Measurements from ENCODE around the gene SHC4. TPM values are rescaled to one million over a fixed set of nuclear protein-coding genes. Genes with fewer than 3 reads are reported as not detected.

The SHC4 gene
- total RNA-seq, 1 donor: 0.72 TPM

DNA sequence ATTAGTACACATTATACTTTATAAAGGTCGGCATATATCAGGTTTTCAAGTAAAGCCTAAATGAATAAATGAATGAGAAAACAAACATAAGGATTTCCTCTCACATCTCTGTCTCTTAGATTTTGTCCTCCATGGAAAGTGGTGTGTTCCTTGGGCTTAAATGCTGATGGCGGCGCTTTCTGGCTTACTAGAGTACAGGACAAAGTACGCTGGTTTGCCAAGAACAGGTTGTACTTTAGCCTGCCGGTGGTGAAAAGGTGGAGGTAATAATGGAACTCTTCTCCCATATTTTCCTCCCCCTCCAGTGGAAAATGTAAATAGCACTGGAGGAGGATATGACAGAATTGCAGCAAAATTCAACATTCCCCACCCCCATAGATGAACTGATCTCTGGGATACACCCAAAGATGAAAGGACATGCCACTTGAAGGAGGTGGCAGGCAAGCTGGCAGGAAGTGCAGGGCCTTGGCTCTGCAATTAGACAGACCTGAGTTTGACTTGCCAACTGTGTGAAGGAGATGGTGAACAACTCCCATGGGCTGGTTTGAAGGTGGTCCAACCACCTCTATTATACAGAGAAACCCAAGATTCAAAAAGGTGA, 182.1 kb downstream of the SHC4 start:
- no peaks in the 10 kb centered on the region for H3K27me3 ChIP-seq (ENCODE audit: insufficient read depth, low read length)
- no peaks in the 10 kb centered on the region for H3K79me2 ChIP-seq (ENCODE audit: insufficient read depth, low read length)
- H3K36me3 ChIP-seq (ENCODE audit: insufficient read depth, low read length): peaks cover under 1% of the 10 kb centered on the region
- H4K20me1 ChIP-seq (ENCODE audit: insufficient read depth, low read length): no peaks in the 10 kb centered on the region
- no peak overlapping the region for H2AFZ ChIP-seq (ENCODE audit: low read length)
- no peak for TF ChIP-seq CTCF (IDR thresholded peaks at IDR 0.05; ENCODE audit: extremely low read depth, low read depth, low read length)
- no peak overlapping the region for H3K4me3 ChIP-seq (ENCODE audit: insufficient read depth, low read length)
- H3K27ac ChIP-seq (ENCODE audit: low read depth, low read length): no peak overlapping the region
- no peak for DNase-seq (ENCODE audit: insufficient read length, low spot score, missing footprints)
- no peak overlapping the region for H3K4me2 ChIP-seq (ENCODE audit: insufficient read depth, low read length)
- H3K4me1 ChIP-seq (ENCODE audit: insufficient read depth, low read length): peaks cover 11% of the 10 kb centered on the region
- H3K9me3 ChIP-seq (ENCODE audit: low read depth, low read length): no peaks in the 10 kb centered on the region

DNA sequence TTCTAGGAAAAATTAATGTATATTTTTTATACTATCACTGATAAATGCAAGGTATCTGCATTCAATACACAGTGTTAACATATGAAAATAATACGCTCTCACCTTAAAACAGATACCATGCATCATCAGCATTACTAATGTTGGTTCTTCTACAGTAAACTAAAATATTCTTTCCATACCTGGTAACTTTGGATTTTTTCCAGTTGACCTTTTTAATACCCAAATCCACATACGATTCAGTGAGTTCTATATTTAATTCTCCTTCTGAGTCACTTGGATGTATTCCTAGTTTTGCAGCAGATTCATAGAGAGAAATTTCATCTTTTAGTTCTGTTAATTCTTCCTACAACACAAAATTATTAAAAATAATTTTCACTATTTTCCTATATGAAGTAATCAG, 182.7 kb downstream of the SHC4 start:
- Histone ChIP-seq H3K79me2 (ENCODE audit: insufficient read depth, low read length) (no peaks in the 10 kb centered on the region), H3K4me1 (ENCODE audit: insufficient read depth, low read length) (peaks cover 11% of the 10 kb centered on the region), H4K20me1 (ENCODE audit: insufficient read depth, low read length) (no peaks in the 10 kb centered on the region), H3K4me2 (ENCODE audit: insufficient read depth, low read length) (no peak overlapping the region), H3K36me3 (ENCODE audit: insufficient read depth, low read length) (no peaks in the 10 kb centered on the region), H3K27me3 (ENCODE audit: insufficient read depth, low read length) (no peaks in the 10 kb centered on the region), H3K27ac (ENCODE audit: low read depth, low read length) (no peak overlapping the region), H3K9me3 (ENCODE audit: low read depth, low read length) (no peaks in the 10 kb centered on the region), H3K4me3 (ENCODE audit: insufficient read depth, low read length) (no peak overlapping the region), H2AFZ (ENCODE audit: low read length) (no peak overlapping the region)
- no peak for DNase-seq (ENCODE audit: insufficient read length, low spot score, missing footprints)
- TF ChIP-seq CTCF (IDR thresholded peaks at IDR 0.05; ENCODE audit: extremely low read depth, low read depth, low read length): no peak

- Histone ChIP-seq H3K79me2 (ENCODE audit: insufficient read depth, low read length) (no peaks in the 10 kb centered on the region), H3K27ac (ENCODE audit: low read depth, low read length) (peak overlapping the region; percentile 48), H3K4me3 (ENCODE audit: insufficient read depth, low read length) (peak overlapping the region; percentile 33), H3K4me1 (ENCODE audit: insufficient read depth, low read length) (peaks cover 20% of the 10 kb centered on the region), H4K20me1 (ENCODE audit: insufficient read depth, low read length) (no peaks in the 10 kb centered on the region), H2AFZ (ENCODE audit: low read length) (no peak overlapping the region), H3K9me3 (ENCODE audit: low read depth, low read length) (no peaks in the 10 kb centered on the region), H3K36me3 (ENCODE audit: insufficient read depth, low read length) (no peaks in the 10 kb centered on the region), H3K4me2 (ENCODE audit: insufficient read depth, low read length) (peak overlapping the region; percentile 69), H3K27me3 (ENCODE audit: insufficient read depth, low read length) (no peaks in the 10 kb centered on the region)
- DNase-seq (ENCODE audit: insufficient read length, low spot score, missing footprints): no peak
- TF ChIP-seq CTCF (IDR thresholded peaks at IDR 0.05; ENCODE audit: extremely low read depth, low read depth, low read length): no peak
These were observed 185.4 kb downstream of the SHC4 start for GRCh38 chr15:48778331-48778730.

DNA sequence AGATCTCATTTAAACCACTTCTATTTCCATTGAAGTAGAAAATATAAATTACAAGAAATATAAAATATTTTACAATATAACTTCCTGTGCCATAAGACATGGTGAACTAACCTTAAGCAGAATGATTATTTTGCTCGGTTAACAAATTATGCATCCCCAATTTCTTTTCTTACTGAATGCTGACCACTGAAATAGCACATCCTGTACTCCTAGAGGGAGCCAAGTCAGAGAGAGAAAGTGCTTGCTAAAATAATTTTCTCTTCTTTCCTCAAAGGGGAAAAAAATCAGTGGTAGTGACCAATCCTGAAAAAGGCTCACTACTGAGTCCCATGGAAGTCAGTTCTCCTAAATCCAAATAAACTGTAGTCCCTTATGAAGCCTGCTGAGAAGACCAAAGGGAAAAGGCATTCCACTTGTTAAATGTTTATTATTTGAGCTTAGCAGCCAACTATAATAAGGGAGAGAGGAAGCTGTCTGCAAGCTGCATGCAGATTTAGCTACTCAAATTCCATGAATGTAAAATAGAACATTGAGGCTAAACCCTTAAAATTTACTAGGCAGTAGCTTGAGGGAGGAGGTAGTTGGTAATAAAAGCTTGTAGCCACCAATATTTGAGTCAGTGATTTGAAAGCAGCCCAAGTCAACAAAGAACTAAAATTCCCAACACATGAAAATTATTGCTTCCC, 185.9 kb downstream of the SHC4 start:
- Histone ChIP-seq H3K79me2 (ENCODE audit: insufficient read depth, low read length) (no peaks in the 10 kb centered on the region), H3K9me3 (ENCODE audit: low read depth, low read length) (no peaks in the 10 kb centered on the region), H3K4me3 (ENCODE audit: insufficient read depth, low read length) (peak overlapping the region; percentile 33), H3K4me1 (ENCODE audit: insufficient read depth, low read length) (peaks cover 25% of the 10 kb centered on the region), H3K4me2 (ENCODE audit: insufficient read depth, low read length) (peak overlapping the region; percentile 69), H3K27me3 (ENCODE audit: insufficient read depth, low read length) (no peaks in the 10 kb centered on the region), H3K36me3 (ENCODE audit: insufficient read depth, low read length) (no peaks in the 10 kb centered on the region), H2AFZ (ENCODE audit: low read length) (peak overlapping the region; percentile 17), H3K27ac (ENCODE audit: low read depth, low read length) (peak overlapping the region; percentile 48), H4K20me1 (ENCODE audit: insufficient read depth, low read length) (no peaks in the 10 kb centered on the region)
- peak; percentile 53 for DNase-seq (ENCODE audit: insufficient read length, low spot score, missing footprints)
- no peak for TF ChIP-seq CTCF (IDR thresholded peaks at IDR 0.05; ENCODE audit: extremely low read depth, low read depth, low read length)

All from osteoblast (primary cell).